22Rv1 (cell line): ENCODE results near the gene RPS6KB2.

Source experiments
- ZFX ChIP-seq: fragments of 450-650 bp; IDR thresholded peaks from 2 replicates; pipeline ENCODE4 v1.6.1; 2017; ENCODE audit warnings: antibody characterized with exemption, borderline replicate concordance
- TF ChIP-seq, protein P1 (sequence below): fragments of 450-650 bp; IDR thresholded peaks from 2 replicates; pipeline ENCODE4 v1.5.1; 2017; ENCODE audit warnings: mild to moderate bottlenecking

GRCh38 chr11:67390947-67391303, 37.4 kb upstream of the RPS6KB2 start:
- TF ChIP-seq, protein P1, sequence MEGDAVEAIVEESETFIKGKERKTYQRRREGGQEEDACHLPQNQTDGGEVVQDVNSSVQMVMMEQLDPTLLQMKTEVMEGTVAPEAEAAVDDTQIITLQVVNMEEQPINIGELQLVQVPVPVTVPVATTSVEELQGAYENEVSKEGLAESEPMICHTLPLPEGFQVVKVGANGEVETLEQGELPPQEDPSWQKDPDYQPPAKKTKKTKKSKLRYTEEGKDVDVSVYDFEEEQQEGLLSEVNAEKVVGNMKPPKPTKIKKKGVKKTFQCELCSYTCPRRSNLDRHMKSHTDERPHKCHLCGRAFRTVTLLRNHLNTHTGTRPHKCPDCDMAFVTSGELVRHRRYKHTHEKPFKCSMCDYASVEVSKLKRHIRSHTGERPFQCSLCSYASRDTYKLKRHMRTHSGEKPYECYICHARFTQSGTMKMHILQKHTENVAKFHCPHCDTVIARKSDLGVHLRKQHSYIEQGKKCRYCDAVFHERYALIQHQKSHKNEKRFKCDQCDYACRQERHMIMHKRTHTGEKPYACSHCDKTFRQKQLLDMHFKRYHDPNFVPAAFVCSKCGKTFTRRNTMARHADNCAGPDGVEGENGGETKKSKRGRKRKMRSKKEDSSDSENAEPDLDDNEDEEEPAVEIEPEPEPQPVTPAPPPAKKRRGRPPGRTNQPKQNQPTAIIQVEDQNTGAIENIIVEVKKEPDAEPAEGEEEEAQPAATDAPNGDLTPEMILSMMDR = no peak
- no peak for TF ChIP-seq ZFX
